Neural cell (in vitro differentiated cells): ENCODE results near the gene MB21D2.

Experiments
- EP300 ChIP-seq: fragments of 450-650 bp; conservative IDR thresholded peaks from 2 replicates; pipeline ENCODE4 v1.6.1; 2014; ENCODE audit warnings: antibody characterized with exemption, mild to moderate bottlenecking, moderate library complexity; ENCODE audit not compliant: poor library complexity, severe bottlenecking
- EZH2 ChIP-seq: fragments of 200-600, 300-800 bp; shearing (Covaris generic), sonication (generic); IDR thresholded peaks from 2 replicates; pipeline ENCODE4 v1.6.1; 2014; ENCODE audit warnings: antibody characterized with exemption, low read length, borderline replicate concordance, mild to moderate bottlenecking; ENCODE audit not compliant: insufficient read depth, poor library complexity, severe bottlenecking
- TAF1 ChIP-seq: IDR thresholded peaks from 2 replicates; pipeline ENCODE4 v1.6.1; 2012; ENCODE audit warnings: low read depth
- TF ChIP-seq, protein P1 (sequence below): fragments of 450-650 bp; IDR thresholded peaks from 2 replicates; pipeline ENCODE4 v1.5.1; 2014; ENCODE audit warnings: antibody characterized with exemption, mild to moderate bottlenecking, moderate library complexity; ENCODE audit not compliant: poor library complexity, severe bottlenecking
- TF ChIP-seq, protein P2 (sequence below): IDR thresholded peaks from 2 replicates; pipeline ENCODE4 v1.6.1; 2012; ENCODE audit warnings: borderline replicate concordance

DNA sequence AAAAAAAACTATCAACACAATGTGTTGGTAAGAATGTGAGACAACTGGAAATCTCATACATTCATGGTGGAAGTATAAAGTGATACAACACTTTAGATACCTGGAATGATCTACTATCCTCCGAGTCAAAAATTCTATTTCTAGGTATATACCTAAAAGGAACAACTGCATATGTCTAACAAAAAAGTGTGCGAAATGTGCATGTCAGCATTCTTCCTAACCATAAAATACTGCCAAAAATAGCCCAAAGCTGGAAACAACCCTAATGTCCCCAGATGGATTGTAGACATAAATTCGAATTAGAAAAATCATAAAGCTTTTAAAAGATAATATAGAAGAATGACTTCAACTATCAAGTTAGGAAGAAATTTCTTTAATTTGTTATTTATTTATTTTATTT lies 139.1 kb downstream of the MB21D2 start:
- no peak for TF ChIP-seq EZH2
- TF ChIP-seq, protein P1, sequence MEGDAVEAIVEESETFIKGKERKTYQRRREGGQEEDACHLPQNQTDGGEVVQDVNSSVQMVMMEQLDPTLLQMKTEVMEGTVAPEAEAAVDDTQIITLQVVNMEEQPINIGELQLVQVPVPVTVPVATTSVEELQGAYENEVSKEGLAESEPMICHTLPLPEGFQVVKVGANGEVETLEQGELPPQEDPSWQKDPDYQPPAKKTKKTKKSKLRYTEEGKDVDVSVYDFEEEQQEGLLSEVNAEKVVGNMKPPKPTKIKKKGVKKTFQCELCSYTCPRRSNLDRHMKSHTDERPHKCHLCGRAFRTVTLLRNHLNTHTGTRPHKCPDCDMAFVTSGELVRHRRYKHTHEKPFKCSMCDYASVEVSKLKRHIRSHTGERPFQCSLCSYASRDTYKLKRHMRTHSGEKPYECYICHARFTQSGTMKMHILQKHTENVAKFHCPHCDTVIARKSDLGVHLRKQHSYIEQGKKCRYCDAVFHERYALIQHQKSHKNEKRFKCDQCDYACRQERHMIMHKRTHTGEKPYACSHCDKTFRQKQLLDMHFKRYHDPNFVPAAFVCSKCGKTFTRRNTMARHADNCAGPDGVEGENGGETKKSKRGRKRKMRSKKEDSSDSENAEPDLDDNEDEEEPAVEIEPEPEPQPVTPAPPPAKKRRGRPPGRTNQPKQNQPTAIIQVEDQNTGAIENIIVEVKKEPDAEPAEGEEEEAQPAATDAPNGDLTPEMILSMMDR: no peak
- no peak for TF ChIP-seq TAF1
- TF ChIP-seq, protein P2, sequence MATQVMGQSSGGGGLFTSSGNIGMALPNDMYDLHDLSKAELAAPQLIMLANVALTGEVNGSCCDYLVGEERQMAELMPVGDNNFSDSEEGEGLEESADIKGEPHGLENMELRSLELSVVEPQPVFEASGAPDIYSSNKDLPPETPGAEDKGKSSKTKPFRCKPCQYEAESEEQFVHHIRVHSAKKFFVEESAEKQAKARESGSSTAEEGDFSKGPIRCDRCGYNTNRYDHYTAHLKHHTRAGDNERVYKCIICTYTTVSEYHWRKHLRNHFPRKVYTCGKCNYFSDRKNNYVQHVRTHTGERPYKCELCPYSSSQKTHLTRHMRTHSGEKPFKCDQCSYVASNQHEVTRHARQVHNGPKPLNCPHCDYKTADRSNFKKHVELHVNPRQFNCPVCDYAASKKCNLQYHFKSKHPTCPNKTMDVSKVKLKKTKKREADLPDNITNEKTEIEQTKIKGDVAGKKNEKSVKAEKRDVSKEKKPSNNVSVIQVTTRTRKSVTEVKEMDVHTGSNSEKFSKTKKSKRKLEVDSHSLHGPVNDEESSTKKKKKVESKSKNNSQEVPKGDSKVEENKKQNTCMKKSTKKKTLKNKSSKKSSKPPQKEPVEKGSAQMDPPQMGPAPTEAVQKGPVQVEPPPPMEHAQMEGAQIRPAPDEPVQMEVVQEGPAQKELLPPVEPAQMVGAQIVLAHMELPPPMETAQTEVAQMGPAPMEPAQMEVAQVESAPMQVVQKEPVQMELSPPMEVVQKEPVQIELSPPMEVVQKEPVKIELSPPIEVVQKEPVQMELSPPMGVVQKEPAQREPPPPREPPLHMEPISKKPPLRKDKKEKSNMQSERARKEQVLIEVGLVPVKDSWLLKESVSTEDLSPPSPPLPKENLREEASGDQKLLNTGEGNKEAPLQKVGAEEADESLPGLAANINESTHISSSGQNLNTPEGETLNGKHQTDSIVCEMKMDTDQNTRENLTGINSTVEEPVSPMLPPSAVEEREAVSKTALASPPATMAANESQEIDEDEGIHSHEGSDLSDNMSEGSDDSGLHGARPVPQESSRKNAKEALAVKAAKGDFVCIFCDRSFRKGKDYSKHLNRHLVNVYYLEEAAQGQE: no peak
- no peak for TF ChIP-seq EP300
